HG02840 (cell line): ENCODE measurements around the gene RALGAPA2.
A peak's percentile ranks its signal among the peaks of the same experiment; 100 is the strongest.

Source experiments
- ATAC-seq: cut with Tn5 transposase; IDR thresholded peaks from one replicate; pipeline ENCODE4 v1.9.1; 2021; ENCODE audit warnings: mild to moderate bottlenecking, moderate library complexity, moderate number of reproducible peaks; ENCODE audit not compliant: unreplicated experiment, low FRiP score

Gene RALGAPA2

DNA sequence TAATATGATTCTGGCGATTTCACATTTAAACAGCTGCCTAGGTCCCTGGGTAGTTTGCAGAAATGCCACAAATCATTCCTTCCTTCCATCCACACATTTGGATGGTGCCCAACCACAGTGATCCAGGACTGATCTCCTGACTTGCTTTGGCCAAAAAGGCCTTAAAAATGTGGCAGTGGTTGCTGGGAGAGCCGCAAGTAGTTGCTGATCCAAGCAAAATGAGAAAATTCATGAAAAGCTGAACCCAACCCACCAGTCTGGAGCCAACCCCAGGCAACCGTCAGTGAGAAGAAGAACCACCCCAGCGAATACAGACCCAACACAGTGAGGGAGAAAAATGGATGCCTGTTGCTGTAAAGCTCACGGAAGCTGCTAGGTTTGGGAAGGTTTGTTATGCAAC, 25.1 kb downstream of the RALGAPA2 start:
- ATAC-seq, result no peak

DNA sequence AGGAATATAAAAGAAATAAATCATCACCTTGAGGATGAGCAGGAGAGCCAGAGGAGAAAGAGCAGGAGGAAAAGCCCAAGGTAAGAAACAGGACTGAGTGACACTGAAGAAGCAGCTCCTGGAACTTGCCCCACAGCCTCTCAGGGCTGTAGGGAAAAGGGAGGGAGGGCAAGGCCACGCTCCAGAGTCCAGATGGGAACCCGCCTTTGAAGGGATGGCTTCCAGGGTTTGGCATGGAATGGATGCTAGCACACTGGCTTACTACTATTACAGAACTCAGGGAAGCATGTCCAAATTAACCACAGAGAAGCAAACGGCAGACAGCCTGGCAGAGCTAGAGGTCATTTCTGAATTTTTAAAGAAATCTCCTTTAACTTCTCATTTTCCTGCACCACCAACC, 26.8 kb downstream of the RALGAPA2 start:
- ATAC-seq, result no peak

- no peak for ATAC-seq
These were observed 28.7 kb downstream of the RALGAPA2 start for GRCh38 chr20:20683481-20684321.

DNA sequence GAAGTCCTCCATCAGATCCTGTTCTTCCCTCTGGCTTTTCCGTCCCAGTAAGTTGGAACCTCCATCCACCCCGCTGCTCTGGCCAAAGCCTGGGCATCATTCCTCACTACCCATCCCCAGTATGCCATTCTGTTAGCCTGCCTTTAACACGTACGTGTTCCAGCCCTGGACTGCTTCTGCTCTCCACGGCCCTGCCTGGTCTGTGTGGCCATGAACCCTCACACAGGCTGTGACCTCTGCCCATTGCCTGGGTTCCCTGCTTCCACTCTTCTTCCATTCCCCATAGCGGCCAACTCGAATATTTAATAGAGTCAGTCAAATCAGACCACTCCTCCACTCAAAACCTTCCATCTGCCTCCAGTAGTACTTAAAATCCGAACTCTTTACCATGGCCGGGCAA, 29.4 kb downstream of the RALGAPA2 start:
- no peak for ATAC-seq

- ATAC-seq, result no peak
These were observed 31.4 kb downstream of the RALGAPA2 start for GRCh38 chr20:20680991-20681508.

DNA sequence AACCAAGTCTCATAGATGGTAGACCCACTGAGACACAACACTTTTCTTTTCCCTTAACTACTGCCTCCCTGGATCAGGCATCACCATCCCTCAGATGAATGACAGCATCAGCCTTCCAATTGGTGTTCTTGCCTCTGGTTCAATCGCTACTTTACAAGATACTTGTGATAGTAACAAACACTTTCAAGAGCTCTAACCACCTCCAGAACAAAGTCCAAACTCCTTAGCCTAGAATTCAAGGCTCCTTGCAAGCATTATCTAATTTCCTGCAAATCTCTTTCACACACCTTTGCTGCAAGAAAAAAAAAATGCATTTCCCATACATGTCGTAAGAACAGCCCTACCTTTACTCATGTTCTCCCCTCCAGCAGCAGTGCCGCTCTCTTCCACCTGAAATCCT, 33.1 kb downstream of the RALGAPA2 start:
- ATAC-seq, result no peak

GRCh38 chr20:20677186-20677585, 35.3 kb downstream of the RALGAPA2 start:
- ATAC-seq, result no peak

DNA sequence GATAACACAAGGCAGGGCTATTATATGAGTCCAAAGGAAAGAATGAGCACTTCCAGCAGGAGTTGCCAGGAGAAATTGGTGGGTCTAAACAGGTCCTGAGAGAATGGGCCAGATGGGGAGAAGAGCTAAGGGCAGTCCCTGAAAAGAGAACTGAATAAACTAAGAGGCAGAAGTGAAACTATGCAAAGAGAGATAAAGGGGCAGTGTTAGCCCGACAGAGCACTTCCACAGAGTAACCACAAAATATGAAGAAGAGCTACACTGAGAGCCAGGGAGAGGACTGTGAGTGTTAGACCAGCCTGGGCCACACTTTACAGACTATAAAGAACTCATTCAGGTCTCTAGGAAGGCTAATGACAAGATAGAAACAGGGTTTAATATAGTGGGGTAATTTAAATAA, 43.8 kb downstream of the RALGAPA2 start:
- ATAC-seq, result peak; percentile 99

DNA sequence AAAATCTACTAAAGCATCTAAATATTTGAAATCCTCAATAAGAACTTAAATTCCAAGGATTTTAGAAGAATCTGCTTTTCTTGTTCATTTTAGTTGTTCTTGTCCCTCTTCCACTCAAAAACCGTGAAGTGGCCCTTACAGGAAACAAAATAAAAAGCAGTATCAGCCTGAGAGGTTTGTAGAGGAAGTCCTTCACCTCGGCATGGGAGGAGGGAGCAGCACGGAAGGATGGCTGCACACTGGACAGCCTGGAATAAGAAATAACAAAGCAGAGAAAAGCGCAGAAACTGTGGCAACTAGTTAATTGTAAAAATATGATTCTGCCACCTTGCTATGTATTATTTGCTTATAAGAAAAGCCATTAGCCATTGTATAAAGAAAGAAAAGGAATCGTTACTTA, 46.1 kb downstream of the RALGAPA2 start:
- ATAC-seq, result no peak

- no peak for ATAC-seq
These were observed 46.7 kb downstream of the RALGAPA2 start for GRCh38 chr20:20665606-20666332.

DNA sequence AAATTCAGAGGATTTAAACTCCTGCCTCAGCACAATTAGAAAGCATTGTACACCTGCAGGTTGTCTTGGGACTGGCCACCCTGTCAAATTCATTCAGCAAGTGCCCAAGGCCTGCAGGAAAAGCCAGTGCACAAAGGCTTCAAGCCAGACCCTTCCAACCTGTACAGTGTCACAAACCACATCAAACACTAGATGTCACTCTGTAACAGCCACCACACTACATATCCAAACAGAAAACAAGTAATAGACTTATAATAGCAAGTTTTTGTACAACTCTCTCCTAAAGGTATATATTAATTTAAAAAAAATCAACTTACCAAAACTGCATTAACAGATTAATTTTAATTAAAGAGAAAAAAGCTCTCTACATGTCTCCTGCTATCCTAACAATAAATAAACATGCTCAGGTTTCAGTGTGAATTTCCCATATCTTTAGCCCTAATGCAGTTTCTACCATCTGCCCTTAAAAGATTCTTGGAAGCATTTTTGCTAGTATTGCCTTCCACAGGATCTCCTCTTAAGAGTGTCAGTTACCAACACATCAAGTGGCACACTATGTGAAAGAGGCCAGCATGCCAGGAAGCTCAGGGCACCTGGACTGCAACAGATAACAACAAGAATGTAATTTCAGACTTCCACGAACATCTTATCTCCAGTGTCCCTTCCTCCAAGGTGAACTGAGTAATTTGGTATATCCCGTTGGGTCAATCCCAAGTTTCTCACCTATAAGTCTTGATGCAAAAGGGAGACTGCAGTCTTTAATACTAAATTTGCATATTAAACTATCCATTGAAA, 47.5 kb downstream of the RALGAPA2 start:
- no peak for ATAC-seq

DNA sequence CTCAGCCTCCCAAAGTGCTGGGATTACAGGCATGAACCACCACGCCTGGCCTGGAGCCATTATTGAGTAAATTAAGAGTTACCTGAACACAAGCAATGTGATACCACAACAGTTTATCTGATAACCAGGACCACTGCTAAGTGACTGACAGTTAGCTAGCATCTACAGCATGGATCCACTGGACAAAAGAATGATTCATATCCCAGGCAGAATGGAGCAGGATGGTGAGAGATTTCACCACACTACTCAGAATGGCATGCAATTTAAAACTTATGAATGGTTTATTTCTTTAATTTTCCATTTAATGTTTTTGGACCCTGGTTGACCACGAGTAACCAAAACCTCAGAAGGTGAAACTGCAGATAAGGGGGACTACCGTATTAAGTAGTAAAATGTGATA, 48.6 kb downstream of the RALGAPA2 start:
- no peak for ATAC-seq

DNA sequence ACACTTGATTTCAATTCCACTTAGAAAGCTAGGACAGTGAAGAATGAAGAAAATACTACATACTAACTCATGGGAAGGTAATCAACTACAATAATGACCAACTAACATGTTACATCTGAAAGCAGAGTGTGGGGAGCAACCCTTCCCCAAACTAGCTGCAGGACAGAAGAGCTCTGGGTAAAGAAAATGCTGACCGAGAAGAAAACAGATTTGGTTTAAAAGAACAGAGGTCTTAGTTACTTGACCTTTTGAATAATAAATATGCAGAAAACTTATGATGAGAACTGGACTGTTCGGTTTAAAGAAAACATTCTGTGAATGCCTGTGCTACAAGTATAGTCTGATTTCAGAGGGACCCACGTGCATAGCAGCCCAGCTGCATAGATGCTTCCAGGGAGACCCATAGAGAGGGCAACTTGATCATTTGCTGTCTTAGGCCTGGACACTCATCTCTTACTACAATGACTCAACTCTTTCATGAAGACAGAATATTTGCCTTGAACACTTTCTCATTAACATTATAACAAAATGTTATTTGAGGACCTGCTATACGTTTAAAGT, 53.5 kb downstream of the RALGAPA2 start:
- no peak for ATAC-seq

- no peak for ATAC-seq
These were observed 54.3 kb downstream of the RALGAPA2 start for GRCh38 chr20:20658123-20658522.

DNA sequence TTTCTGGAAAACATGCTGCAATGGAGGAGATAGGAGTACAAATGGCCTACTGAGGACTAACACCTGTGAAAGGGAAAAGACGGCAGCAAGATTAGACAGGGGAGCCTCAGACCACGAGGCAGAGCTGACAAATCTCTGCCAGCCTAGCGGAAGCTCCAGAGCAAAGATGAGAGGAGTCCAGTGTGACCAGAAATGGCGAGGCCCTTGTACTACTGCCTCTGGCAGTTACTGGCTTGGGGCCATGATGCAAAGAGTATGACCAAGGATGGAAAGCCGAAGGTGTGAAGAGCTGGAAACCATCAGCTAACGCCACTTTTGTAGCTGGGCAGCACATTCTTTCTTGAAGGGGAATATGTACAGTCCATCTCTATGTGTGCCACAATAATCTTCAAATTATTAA, 55.4 kb downstream of the RALGAPA2 start:
- no peak for ATAC-seq

DNA sequence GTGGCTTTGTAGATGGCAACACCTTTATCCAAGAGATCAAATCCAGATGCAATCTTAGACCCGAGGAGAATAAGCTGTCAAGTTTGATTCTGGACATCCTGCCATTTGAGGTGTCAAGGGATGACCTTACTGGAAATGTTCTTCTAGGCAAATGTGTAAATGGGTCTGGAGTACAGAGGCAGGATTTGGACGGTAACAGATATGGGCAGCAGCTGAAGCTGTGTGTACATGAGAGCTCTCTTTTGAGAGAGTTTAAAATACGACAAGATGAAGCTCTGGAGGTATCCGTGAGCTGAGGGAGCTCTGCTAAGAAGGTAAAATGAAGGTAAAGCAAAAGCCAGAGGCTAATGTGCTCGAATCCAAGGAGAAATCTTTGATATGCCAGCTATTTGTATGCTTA, 56.6 kb downstream of the RALGAPA2 start:
- no peak for ATAC-seq

DNA sequence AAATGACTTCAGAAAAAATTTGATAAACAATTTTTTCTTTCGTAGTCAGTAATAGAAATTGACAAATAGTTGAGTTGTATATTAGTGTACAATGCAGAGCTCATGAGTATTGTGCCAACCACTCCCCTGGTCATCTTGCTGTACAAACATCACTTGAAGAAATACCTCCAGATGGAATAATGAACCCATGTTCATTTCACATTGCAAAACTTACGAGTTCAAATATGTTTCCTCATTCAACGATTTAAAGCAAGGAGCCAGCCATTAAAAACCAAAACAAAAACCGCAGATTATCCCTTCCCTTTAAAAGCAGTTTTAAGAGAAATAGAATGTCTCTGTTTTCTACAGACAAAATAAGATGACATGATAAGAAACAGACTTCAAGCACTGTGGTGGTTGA, 62.5 kb downstream of the RALGAPA2 start:
- no peak for ATAC-seq

DNA sequence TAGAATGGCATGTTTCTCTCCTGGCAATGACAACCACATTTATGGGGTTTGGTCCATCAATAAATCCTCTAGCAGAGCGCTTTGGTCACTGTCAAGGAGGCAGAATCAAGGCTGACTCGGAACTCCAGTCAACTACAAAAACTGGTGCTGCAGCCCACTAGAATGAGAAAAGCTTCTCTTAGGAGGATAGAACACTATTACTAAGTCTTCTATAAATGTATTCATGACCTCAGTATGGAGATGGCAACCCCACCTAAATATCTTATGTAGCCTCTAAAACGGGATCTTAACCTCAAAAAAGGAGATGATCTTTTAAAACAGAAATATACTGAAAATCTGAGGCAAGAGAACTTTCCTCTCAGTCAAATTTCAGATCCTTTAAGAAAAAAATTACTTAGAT, 68.5 kb downstream of the RALGAPA2 start:
- ATAC-seq, result no peak

DNA sequence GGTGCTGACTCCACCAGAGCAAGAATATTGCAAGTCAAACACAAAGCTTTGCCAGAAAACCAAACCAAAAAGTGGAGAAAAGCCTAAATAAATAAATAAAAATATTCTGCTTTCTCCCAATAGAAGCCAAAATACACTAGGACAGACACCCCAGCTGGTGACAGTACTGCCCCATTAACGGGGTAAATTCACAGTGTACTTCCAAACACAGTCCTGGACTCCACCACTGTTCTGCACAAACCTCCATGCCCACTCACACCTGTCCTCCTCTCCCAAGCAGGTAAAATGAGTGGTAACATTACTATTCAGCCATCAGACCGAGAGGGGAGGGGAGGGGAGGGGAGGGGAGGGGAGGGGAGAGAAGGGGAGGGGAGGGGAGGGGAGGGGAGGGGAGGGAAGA, 70.7 kb downstream of the RALGAPA2 start:
- ATAC-seq, result no peak

DNA sequence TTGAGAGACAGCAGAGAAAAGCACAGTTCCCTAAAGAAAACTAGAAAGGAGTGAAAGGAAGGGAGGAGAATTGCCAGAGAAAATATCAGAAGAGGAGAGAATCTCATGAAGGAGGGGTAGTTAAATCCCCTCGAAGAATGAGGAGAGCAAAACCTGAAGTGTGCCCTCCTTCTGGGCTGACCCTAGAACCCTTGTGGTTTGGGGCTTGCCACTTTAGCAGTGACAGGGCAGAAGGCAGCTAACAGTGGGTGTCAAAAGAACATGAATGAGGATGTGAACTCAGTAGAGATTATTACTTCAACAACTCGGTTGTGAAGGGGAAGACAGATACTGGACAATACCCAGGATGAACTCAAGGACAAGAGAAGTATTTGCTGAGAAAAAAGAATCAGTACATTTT, 73.6 kb downstream of the RALGAPA2 start:
- no peak for ATAC-seq
